NCI-H226 (cell line): ENCODE results near the gene POMT2.
"Not testable (repeated sequence)": the region's sequence is repeated elsewhere in the genome, so short reads cannot be mapped to it uniquely, and the experiment has no call there.

Experiments used
- DNase-seq: peaks from one replicate; pipeline ENCODE4 v3.0.0-alpha.2; 2015

The POMT2 gene

DNA sequence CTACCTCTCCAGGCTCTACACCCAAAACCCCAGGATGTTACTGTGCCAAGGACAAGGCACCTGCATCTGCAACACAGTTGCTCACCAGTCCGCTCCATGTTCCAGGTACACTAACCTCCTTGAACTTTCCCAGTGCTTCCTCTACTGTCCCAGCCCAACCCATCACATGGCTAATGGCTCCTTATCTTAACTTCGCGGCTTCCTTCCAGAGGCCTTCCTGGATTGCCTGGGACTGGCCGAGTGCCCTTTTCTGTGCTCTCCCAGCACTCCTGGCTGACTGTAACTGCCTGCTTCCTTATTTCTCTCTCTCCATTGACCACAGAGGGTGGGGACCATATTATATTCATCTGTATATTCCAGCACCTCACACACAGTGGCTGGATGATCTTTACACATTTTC lies 20.9 kb downstream of the POMT2 start:
- DNase-seq, result no peak

- no peak for DNase-seq
Measured at GRCh38 chr14:77296906-77297305, 23.8 kb downstream of the POMT2 start.

DNA sequence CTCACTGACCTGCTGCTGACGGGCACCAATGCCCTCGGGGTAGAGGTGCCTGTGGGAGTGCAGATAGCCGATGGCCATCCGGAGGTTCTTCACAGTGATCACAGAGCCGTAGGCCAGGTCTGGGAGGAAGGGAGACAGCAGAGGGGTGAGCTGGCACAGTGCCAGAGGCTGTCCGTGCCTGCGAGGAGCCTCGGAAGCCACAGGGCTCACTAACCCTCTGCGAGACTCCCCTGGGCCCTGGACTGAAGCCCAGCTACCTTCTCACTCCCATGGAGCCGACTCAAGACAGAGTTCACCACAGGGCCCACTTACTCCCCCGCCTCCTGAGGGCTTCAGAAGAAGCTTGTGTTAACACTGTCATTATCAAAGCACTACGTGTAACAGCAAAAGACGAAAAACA lies 24.5 kb downstream of the POMT2 start:
- no peak for DNase-seq

- peak; percentile 51 for DNase-seq
Measured at GRCh38 chr14:77290705-77291104, 30.0 kb downstream of the POMT2 start.

DNA sequence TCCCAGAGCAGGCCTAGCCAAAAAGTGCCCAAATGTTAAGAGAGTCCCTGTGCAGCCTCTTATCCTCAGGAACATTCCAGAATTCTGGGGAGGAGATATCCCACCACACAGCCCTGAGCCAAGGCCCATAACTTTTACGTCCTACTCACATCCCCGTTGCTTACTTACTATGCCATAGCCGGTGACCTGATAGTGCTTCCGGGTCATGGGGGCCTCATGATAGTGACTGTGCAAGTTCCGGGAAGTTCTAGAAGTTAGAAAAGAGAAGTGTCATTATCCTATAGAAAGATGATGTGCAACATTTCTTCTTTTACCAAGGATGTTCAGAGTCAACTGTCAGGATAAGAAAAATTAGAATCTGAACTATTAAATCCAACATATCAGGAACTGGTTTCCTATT lies 34.1 kb downstream of the POMT2 start:
- no peak for DNase-seq

DNA sequence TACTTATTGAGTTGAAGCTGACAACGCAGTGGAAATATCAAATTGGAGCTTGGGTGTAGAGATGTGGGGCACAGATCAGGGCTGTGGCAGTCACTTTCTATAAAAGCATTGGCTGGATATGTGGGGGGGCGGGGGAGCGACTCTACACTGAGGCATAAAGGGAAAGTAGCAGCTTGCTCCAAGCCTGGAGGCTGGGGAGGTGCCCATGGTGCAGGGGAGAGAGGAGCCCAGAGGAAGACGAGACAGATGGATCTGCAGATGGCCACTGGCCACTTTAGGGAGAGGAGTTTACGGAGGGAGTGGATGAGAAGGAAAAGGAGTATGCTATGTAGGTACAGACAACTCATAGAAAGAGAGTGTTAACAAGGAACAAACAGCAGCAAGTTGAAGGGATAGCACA lies 36.2 kb downstream of the POMT2 start:
- DNase-seq, result no peak

- DNase-seq, result no peak
Measured at GRCh38 chr14:77284066-77284465, 36.6 kb downstream of the POMT2 start.

- no peak for DNase-seq
Measured at GRCh38 chr14:77281852-77282410, 38.8 kb downstream of the POMT2 start.

- DNase-seq, result not testable (repeated sequence)
Measured at GRCh38 chr14:77280921-77281320, 39.8 kb downstream of the POMT2 start.

DNA sequence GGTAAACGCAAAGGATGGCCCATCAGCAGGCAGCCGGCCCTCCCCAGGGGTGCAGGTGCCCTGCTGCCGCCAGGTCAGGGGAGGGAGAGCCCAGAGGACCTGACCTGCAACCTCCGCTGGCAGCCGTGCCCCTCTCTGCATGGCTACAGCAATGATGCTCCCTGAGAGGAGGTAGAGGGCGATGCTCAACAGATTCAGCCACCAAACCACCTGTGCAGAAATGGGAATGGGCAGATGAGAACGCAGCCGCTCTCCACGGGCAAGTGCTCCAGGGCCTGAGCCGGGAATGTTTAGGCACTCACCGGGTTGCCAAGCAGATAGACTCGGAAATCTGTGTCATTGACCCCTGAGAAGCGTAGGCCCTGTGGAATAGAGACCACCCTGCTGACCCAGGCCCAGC lies 41.0 kb downstream of the POMT2 start:
- no peak for DNase-seq

DNA sequence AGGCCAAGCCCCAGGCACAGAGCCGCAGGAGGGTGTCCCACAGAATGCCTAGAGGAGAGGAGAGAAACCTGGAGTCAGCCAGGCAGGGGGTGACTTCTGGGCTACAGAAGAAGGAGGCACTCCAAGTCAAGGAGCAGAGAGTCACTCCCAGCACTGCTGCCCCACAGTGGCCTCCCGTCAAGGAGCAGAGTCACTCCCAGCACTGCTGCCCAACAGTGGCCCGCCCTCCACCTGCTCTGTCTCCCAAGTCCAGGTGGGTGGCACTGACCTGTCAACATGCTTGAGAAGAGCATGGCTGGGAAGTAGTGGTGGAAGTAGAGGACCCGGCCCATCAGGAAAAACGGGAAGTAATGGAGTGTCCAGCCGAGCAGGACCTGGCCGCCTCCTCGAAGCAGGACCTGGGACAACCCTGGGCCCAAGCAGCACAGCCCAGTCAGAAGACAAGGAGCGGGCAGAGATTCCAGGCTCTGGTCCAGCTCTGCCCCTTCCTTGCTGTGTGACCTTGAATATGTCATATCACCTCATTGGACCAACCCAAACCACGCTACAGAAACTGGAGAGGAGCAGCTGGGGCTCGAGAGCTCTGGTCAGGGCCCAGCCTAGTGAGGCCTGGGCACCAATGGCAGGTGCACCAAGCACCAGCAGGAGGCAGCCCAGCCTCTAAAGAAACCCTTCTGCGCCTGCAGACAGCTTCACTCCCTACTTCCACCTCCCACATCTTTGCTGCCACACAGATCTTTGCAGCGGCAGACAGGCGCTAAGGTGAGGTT lies 42.0 kb downstream of the POMT2 start:
- DNase-seq, result no peak

DNA sequence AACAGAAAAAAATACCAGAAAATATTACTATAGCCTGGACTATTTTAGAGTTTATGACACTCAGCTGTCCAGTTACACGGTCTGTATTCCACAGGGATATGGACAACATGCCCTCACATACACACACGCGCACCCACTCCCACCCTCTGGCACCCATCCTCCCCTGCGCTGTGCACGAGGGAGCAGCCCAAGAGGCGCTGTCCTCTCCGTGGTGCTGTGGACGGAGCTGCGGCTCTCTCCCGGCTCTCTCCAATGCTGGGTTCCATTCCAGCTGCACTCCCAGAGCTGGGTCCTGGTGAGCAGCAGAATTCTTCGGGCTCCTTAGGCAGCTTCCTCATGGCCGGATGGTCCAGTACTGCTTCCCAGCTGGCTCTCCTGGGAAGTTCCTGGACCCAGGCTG lies 43.7 kb downstream of the POMT2 start:
- no peak for DNase-seq

DNA sequence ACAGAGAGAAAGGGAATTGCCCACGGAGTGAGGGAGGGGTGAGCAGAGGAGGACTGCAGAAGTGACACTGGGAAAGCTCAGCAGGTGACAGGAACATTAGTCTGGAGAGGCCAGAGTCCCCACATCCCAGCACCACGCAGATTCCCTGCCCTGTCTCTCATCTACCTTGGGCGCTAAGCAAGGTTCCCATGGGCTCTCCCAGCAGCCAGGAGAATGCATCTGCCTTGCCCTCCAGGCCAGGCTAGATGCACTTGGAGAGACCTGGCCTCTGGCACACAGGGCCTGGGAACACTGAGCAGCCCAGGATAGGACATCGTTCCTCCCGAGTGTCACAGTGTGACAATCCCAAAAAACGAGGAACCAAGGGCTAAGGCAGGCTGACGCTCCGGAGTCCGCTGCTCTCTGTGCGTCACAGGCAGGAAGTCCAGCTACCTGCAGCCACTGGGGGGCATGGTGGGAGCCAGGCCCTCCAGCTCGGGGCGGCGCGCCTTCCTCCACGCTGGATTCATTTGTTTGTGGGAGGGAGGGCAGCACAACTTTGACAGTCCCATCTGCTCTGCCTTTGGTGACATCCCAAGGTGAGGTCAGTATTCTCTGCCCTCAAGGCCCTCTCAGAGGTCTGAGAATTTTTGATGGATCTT lies 44.3 kb downstream of the POMT2 start:
- no peak for DNase-seq

- no peak for DNase-seq
Measured at GRCh38 chr14:77275601-77276017, 45.1 kb downstream of the POMT2 start.

DNA sequence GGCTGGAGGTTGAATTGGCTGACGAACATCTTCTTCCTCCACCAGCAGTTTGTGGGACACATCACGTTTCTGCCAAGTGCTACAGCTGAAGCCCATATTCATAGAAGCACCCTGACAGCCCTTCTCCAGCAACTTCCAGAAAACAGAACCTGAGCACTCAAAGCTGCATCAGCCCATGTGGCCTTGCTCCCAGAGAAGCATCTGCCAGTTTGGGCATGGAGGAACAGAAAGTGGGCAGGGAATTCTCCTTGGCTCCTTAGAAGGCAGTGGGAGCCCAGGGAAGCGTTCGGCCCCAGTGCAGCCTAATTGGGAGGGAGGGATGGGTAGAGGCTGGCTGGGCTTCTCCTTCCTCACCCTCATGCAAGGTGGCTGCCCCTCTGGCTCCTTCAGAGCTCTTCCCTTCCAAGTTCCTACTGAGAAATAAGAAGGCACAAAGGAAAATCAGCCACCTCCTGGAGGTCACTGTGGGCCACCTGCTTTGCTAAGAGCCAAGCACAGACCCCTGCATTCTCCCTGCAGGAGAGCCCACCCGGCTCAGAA lies 45.6 kb downstream of the POMT2 start:
- no peak for DNase-seq

DNA sequence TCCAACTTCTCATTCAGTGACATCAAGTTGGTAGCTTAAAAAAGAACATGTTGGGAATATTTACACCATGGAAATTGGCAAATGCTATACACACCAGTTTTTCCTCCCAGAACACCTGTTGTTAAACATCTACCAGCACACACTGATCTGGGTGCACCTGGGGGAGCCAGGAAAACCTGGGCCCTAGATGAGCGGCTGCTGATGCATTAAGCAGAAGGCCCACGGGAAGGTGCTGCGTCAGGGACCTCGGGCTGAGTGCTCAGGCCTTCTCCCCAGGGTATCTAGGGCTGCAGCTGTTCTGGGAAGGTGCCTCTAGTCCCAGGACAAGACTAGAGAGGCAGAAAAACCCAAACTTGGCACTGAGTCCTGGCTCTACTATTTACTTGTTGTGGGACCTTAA lies 46.9 kb downstream of the POMT2 start:
- DNase-seq, result no peak

GRCh38 chr14:77272261-77272660 lies 48.4 kb downstream of the POMT2 start:
- no peak for DNase-seq

- DNase-seq, result no peak
Measured at GRCh38 chr14:77271113-77271710, 49.5 kb downstream of the POMT2 start, which contains the start of gene NGB. Gene NGB (minus strand): TSS chr14:77271206. CDS start chr14:77270937, 269 bp downstream.

- DNase-seq, result no peak
Measured at GRCh38 chr14:77270361-77271112, 50.1 kb downstream of the POMT2 start.

GRCh38 chr14:77268989-77269600 lies 51.6 kb downstream of the POMT2 start:
- no peak for DNase-seq

DNA sequence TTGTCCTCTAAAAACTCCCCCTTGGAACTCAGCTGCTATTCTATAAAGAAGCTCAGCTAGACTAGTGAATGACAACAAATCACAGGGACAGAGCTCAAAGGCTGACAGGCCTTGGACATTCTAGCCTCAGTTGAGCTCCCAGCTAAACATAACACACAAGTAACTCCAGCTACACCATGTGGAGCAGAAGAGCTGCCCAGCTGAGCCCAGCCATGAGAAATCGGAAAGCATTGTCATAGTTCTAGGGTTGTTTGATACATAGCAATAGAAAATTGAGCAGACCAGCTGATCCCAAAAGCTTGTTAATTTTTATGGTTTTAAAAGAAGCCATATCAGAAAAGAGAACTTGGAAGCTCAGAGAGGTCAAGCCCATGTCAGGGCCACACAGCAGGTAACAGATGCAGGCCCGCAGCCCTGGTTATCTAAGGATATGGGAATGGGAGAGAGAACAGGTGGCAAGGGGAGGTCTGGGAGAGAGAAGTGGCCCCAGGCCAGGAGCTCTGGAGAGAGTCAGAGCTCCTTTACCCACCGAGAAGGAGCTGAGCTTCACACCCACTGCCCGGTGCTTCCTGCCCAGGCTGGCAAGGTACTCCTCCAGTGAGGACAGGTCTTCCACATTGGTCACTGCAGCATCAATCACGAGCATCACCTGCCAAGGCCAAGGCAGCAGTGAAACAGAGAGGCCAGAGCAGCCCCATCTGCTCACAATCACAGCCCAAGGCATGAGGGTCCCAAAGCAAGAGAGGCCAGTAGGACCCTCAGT lies 52.6 kb downstream of the POMT2 start:
- DNase-seq, result no peak

DNA sequence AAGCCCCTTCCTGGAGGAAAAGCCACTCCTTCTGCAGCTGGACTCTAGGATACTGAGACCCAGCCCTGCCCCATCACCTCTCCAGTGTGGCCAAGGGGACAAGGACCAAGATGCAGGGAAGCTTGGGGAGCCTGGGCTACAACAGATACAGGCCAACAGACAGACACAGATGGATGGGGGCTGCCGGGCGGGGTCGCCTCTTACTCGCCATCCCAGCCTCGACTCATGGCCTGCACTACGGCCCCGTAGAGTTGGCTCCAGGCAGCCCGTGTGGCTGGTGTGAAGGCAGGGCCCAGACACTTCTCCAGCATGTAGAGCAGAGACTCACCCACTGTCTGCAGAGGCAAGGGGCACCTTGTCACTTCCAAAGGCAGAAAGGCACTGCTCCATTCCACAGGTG lies 54.3 kb downstream of the POMT2 start:
- no peak for DNase-seq
